ENCODE measurements around the gene PCYOX1L. TPM values are rescaled to one million over a fixed set of nuclear protein-coding genes. Genes with fewer than 3 reads are reported as not detected.

Gene PCYOX1L
- total RNA-seq, 3 donors from 2014 or later: 3.2 to 6.6 (median 5.2) TPM

DNA sequence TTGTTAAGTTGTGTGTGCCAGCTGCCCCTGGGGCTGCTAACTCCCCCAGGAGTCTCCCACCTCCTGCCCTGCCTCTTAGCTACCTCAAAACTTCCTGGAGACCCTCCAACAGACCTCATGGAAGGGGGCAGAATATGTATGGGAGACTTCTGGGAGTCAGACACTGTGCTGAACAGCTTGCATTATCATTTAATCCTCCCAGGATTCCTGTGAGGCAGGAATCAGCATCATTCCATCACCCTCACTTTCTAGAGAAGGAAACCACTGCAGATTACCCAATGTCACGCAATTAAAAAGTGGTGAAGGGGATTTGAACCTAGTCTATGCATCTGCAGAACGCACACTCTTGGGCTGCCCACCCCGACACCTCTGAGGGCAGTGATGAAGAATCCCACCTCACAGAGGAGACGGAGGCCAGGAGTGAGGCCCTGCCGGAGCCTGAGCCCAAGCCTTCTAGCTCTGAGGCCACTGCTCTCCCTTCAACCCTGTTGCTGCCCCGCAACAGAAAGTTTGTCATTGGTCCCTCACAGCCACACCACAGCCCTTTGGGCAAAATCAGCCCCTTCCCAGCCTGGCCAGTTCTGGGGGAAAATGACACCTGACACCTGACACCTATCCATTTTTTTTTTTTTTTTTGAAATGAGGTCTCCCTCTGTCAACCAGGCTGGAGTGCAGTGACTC lies 51.6 kb downstream of the PCYOX1L start:
- TF ChIP-seq POLR2AphosphoS5 (IDR thresholded peaks at IDR 0.05): no peak
- no peak for TF ChIP-seq POLR2A (IDR thresholded peaks at IDR 0.05)
- TF ChIP-seq, protein P1, sequence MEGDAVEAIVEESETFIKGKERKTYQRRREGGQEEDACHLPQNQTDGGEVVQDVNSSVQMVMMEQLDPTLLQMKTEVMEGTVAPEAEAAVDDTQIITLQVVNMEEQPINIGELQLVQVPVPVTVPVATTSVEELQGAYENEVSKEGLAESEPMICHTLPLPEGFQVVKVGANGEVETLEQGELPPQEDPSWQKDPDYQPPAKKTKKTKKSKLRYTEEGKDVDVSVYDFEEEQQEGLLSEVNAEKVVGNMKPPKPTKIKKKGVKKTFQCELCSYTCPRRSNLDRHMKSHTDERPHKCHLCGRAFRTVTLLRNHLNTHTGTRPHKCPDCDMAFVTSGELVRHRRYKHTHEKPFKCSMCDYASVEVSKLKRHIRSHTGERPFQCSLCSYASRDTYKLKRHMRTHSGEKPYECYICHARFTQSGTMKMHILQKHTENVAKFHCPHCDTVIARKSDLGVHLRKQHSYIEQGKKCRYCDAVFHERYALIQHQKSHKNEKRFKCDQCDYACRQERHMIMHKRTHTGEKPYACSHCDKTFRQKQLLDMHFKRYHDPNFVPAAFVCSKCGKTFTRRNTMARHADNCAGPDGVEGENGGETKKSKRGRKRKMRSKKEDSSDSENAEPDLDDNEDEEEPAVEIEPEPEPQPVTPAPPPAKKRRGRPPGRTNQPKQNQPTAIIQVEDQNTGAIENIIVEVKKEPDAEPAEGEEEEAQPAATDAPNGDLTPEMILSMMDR (IDR thresholded peaks at IDR 0.05): no peak
- Histone ChIP-seq H3K36me3 (no peaks in the 10 kb centered on the region), H3K27ac (peak overlapping the region; percentile 91 to 92), H3K4me3 (peak overlapping the region; percentile 42 to 76 (median 67)), H3K27me3 (no peaks in the 10 kb centered on the region), H3K9me3 (no peaks in the 10 kb centered on the region), H3K4me1 (no peaks in the 10 kb centered on the region)
- DNase-seq (ENCODE audit: low spot score in 2 of 2): no peak
- intact Hi-C loops (cut with DNase I; ENCODE audit: low total_unique reads): loop anchor here (1.0 kb wide), 1 partner anchor 40 kb away; no protein-coding TSS in a partner anchor

DNA sequence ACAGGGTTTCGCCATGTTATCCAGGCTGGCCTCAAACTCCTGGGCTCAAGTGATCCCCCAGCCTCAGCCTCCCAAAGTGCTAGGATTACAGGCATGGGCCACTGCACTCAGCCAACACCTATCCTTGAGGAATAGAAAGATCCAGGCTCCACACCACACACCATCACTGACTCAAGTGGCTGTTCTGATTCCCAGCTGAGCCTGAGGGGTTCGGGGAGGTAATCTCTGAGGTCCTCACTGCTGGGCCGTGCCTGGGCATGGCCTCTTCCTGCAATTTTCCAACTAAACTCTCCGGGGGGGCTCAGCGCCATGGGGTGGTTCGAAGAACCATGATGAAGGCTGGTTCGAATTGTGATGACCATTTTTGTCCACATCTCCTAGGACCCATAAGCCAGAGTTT lies 52.2 kb downstream of the PCYOX1L start:
- intact Hi-C loops (cut with DNase I; ENCODE audit: low total_unique reads): no loop called here
- Histone ChIP-seq H3K27me3 (no peaks in the 10 kb centered on the region), H3K4me1 (peaks cover 0 to 5% of the 10 kb centered on the region in 2 donors), H3K4me3 (peak overlapping the region; percentile 42 to 76 (median 67)), H3K9me3 (no peaks in the 10 kb centered on the region), H3K27ac (peak overlapping the region; percentile 91 to 92), H3K36me3 (no peaks in the 10 kb centered on the region)
- TF ChIP-seq, protein P1 (IDR thresholded peaks at IDR 0.05): no peak
- TF ChIP-seq POLR2A (IDR thresholded peaks at IDR 0.05) (no peak), POLR2AphosphoS5 (IDR thresholded peaks at IDR 0.05) (no peak)
- no peak for DNase-seq (ENCODE audit: low spot score in 2 of 2)

DNA sequence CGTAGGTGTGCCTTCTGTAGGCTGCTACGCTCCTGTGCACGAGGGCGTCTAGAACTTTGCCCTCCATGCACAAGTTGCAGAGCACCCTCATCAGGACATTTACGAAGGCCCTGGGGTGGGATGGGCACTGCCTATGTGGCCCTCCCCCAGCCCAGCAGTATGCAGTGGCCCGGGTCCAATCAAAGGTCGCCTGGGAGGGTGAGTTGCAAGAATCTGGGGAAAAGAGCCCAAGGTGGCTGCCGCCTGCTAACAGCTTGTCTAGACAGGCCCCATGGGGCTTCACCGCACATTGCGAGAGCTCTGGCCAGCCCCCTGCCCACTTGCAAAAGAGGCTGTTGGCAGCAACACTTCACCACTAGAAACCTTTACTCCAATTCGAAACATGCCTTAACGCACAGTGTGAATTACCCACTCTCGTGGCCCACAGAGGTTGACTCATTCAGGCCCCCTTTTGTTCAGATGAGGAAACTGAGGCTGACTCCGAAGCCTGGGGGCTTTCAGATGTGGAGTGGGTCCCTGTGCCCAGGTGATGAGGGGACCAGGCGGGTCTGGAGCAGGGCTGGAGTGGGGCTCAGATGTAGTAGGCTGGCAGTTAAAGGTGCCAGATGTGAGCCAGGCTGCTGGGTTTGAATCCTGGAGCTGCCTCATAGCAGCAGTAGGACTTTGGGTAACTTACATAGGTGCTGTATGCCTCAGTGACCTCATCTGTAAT lies 53.0 kb downstream of the PCYOX1L start:
- TF ChIP-seq, protein P1 (IDR thresholded peaks at IDR 0.05): no peak
- no peak for TF ChIP-seq POLR2A (IDR thresholded peaks at IDR 0.05)
- no peak for TF ChIP-seq POLR2AphosphoS5 (IDR thresholded peaks at IDR 0.05)
- peaks cover 0 to 5% of the 10 kb centered on the region in 2 donors for H3K4me1 ChIP-seq
- peak overlapping the region; percentile 91 to 92 for H3K27ac ChIP-seq
- no peaks in the 10 kb centered on the region for H3K27me3 ChIP-seq
- no peaks in the 10 kb centered on the region for H3K9me3 ChIP-seq
- no peaks in the 10 kb centered on the region for H3K36me3 ChIP-seq
- peak overlapping the region; percentile 42 to 76 (median 67) for H3K4me3 ChIP-seq
- DNase-seq (ENCODE audit: low spot score in 2 of 2): peak in 1 of 2 donors; percentile 36
- intact Hi-C loops (cut with DNase I; ENCODE audit: low total_unique reads): no loop called here

DNA sequence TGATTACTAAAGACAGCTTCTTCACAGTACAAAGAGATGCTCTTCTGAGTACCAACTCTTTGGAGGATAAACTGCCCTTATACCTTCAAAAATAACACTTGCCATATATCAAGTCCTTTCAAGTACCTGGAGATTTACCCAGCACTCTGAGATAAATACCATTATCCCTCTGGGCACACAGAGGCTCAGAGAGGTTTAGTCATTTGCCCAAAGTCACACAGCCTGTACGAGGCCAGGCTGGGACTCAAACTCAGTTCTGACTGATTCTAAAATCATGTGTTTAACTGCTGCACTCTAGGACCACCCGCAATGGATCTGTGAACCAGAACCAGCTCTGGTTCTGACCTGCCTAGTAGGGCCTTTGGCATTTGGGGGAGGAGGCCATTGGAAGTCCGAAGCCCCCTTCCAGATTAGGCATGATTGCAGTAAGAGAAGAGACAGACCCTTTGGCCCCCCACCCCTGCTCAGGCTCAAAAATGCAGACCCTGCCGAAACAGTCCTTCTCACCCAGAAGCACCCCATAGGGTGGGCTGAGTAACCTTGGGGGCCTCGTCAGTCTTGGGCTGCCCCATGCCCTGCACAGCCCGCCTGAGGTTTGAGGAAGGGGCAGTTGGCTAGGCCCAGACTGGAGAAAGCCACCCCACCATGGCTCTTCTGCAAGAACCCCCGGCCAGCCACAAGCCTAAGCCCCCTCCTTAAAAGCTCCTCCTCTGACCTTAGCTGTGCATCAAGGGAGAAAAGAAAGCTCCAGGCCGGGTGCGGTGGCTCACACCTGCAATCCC lies 54.1 kb downstream of the PCYOX1L start:
- peak overlapping the region; percentile 42 to 76 (median 67) for H3K4me3 ChIP-seq
- H3K36me3 ChIP-seq: no peaks in the 10 kb centered on the region
- intact Hi-C loops (cut with DNase I; ENCODE audit: low total_unique reads): no loop called here

More for the DNA sequence above, 54.1 kb downstream of the PCYOX1L start:
- no peaks in the 10 kb centered on the region for H3K9me3 ChIP-seq
- TF ChIP-seq POLR2A (IDR thresholded peaks at IDR 0.05) (no peak), POLR2AphosphoS5 (IDR thresholded peaks at IDR 0.05) (no peak)
- TF ChIP-seq, protein P1 (IDR thresholded peaks at IDR 0.05): no peak
- peak overlapping the region; percentile 91 to 92 for H3K27ac ChIP-seq
- peaks cover 0 to 5% of the 10 kb centered on the region in 2 donors for H3K4me1 ChIP-seq
- DNase-seq (ENCODE audit: low spot score in 2 of 2): peak in 1 of 2 donors; percentile 19
- H3K27me3 ChIP-seq: no peaks in the 10 kb centered on the region

Measured in breast epithelium (tissue), 4 donors.